Measurements from ENCODE around the gene STUM.
"Not testable (repeated sequence)": the region's sequence is repeated elsewhere in the genome, so short reads cannot be mapped to it uniquely, and the experiment has no call there.

STUM gene

GRCh38 chr1:226604560-226605317 lies 56.2 kb downstream of the STUM start:
- DNase-seq (ENCODE audit: low spot score) = no peak

- DNase-seq (ENCODE audit: low spot score) = no peak
Observed at GRCh38 chr1:226605318-226605950, 56.9 kb downstream of the STUM start.

GRCh38 chr1:226606311-226607267 lies 58.0 kb downstream of the STUM start:
- no peak for DNase-seq (ENCODE audit: low spot score)

GRCh38 chr1:226607268-226607660 lies 58.7 kb downstream of the STUM start:
- no peak for DNase-seq (ENCODE audit: low spot score)

- no peak for DNase-seq (ENCODE audit: low spot score)
Observed at GRCh38 chr1:226607821-226608220, 59.3 kb downstream of the STUM start.

- peak; percentile 53 for DNase-seq (ENCODE audit: low spot score)
Observed at GRCh38 chr1:226608699-226609505, 60.3 kb downstream of the STUM start.

- DNase-seq (ENCODE audit: low spot score) = no peak
Observed at GRCh38 chr1:226609836-226610455, 61.4 kb downstream of the STUM start.

- no peak for DNase-seq (ENCODE audit: low spot score)
Observed at GRCh38 chr1:226610671-226611070, 62.1 kb downstream of the STUM start.

GRCh38 chr1:226611301-226611700 lies 62.7 kb downstream of the STUM start:
- no peak for DNase-seq (ENCODE audit: low spot score)

GRCh38 chr1:226611980-226612379 lies 63.4 kb downstream of the STUM start:
- DNase-seq (ENCODE audit: low spot score) = not testable (repeated sequence)

- no peak for DNase-seq (ENCODE audit: low spot score)
Observed at GRCh38 chr1:226615876-226616275, 67.3 kb downstream of the STUM start.

- no peak for DNase-seq (ENCODE audit: low spot score)
Observed at GRCh38 chr1:226616636-226617035, 68.1 kb downstream of the STUM start.

GRCh38 chr1:226617109-226617508 lies 68.5 kb downstream of the STUM start:
- no peak for DNase-seq (ENCODE audit: low spot score)

GRCh38 chr1:226617719-226618118 lies 69.2 kb downstream of the STUM start:
- not testable (repeated sequence) for DNase-seq (ENCODE audit: low spot score)

GRCh38 chr1:226618380-226618779 lies 69.8 kb downstream of the STUM start:
- DNase-seq (ENCODE audit: low spot score) = no peak

GRCh38 chr1:226619031-226619430 lies 70.5 kb downstream of the STUM start:
- no peak for DNase-seq (ENCODE audit: low spot score)

GRCh38 chr1:226622012-226622411 lies 73.4 kb downstream of the STUM start:
- no peak for DNase-seq (ENCODE audit: low spot score)

GRCh38 chr1:226624526-226624925 lies 76.0 kb downstream of the STUM start:
- no peak for DNase-seq (ENCODE audit: low spot score)

- DNase-seq (ENCODE audit: low spot score) = no peak
Observed at GRCh38 chr1:226625326-226625725, 76.8 kb downstream of the STUM start.

- DNase-seq (ENCODE audit: low spot score) = no peak
Observed at GRCh38 chr1:226625832-226626576, 77.4 kb downstream of the STUM start.

- peak; percentile 61 for DNase-seq (ENCODE audit: low spot score)
Observed at GRCh38 chr1:226626577-226626956, 78.0 kb downstream of the STUM start.

Data from SW480 (cell line).